MM.1S (cell line): Measurements from ENCODE around the gene MVB12B.

Experiments used
- DNase-seq: peaks from one replicate; pipeline ENCODE4 v3.0.0-alpha.2; 2015
- H2AFZ ChIP-seq: fragments of 300-600 bp; sonication (generic); 2 replicates; pipeline ENCODE4 v1.6.0; 2016; ENCODE audit warnings: antibody characterized with exemption, low read length
- H3F3A ChIP-seq: fragments of 300-600 bp; sonication (generic); 2 replicates; pipeline ENCODE4 v1.6.1; 2016; ENCODE audit warnings: mild to moderate bottlenecking, antibody characterized with exemption, low read length, moderate library complexity, mixed read lengths; ENCODE audit not compliant: insufficient read depth
- H3K27ac ChIP-seq: fragments of 300-600 bp; sonication (generic); 2 replicates; pipeline ENCODE4 v1.5.1; 2016; ENCODE audit warnings: mild to moderate bottlenecking, low read length
- H3K27me3 ChIP-seq: fragments of 300-600 bp; sonication (generic); replicated peaks from 2 replicates; pipeline ENCODE4 v1.6.0; 2016; ENCODE audit warnings: low read length; ENCODE audit not compliant: insufficient read depth
- H3K36me3 ChIP-seq: fragments of 300-600 bp; sonication (generic); replicated peaks from 2 replicates; pipeline ENCODE4 v1.6.1; 2016; ENCODE audit warnings: mild to moderate bottlenecking, low read length, mixed read lengths; ENCODE audit not compliant: insufficient read depth
- H3K4me1 ChIP-seq: fragments of 300-600 bp; sonication (generic); 2 replicates; pipeline ENCODE4 v1.6.1; 2016; ENCODE audit warnings: low read length, mixed read lengths
- H3K4me2 ChIP-seq: fragments of 300-600 bp; sonication (generic); 2 replicates; pipeline ENCODE4 v1.6.0; 2016; ENCODE audit warnings: low read depth, low read length
- H3K4me3 ChIP-seq: fragments of 300-600 bp; sonication (generic); 2 replicates; pipeline ENCODE4 v1.5.1; 2016; ENCODE audit warnings: low read length, mixed read lengths
- H3K79me2 ChIP-seq: fragments of 300-600 bp; sonication (generic); 2 replicates; pipeline ENCODE4 v1.6.1; 2016; ENCODE audit warnings: mixed run types, low read length, mixed read lengths
- H3K9ac ChIP-seq: fragments of 300-600 bp; sonication (generic); 2 replicates; pipeline ENCODE4 v1.6.1; 2016; ENCODE audit warnings: low read length, mixed read lengths
- H3K9me2 ChIP-seq: fragments of 300-600 bp; sonication (generic); replicated peaks from 2 replicates; pipeline ENCODE4 v1.6.1; 2016; ENCODE audit warnings: mild to moderate bottlenecking, low read length, mixed read lengths; ENCODE audit not compliant: insufficient read depth
- H3K9me3 ChIP-seq: fragments of 300-600 bp; sonication (generic); replicated peaks from 2 replicates; pipeline ENCODE4 v1.6.1; 2016; ENCODE audit warnings: mild to moderate bottlenecking, low read length, mixed read lengths; ENCODE audit not compliant: insufficient read depth
- H4K20me1 ChIP-seq: fragments of 300-600 bp; sonication (generic); 2 replicates; pipeline ENCODE4 v1.6.1; 2016; ENCODE audit warnings: mild to moderate bottlenecking, low read length, moderate library complexity, mixed read lengths; ENCODE audit not compliant: insufficient read depth
- CTCF ChIP-seq: fragments of 300-600 bp; sonication (generic); IDR thresholded peaks from 2 replicates; pipeline ENCODE4 v1.5.1; 2016; ENCODE audit warnings: antibody characterized with exemption, low read length, mixed read lengths
- EZH2 ChIP-seq: fragments of 300-600 bp; sonication (generic); optimal IDR thresholded peaks from 2 replicates; pipeline ENCODE3; 2017; ENCODE audit warnings: low read depth, mild to moderate bottlenecking, antibody characterized with exemption, low read length, mixed read lengths
- EZH2phosphoT487 ChIP-seq: fragments of 300-600 bp; sonication (generic); IDR thresholded peaks from 2 replicates; pipeline ENCODE4 v1.6.1; 2018; ENCODE audit warnings: antibody characterized with exemption, low read length

MVB12B gene

GRCh38 chr9:126521089-126521488, 194.5 kb downstream of the MVB12B start:
- H2AFZ ChIP-seq = no peak overlapping the region
- H3K9ac ChIP-seq = no peak overlapping the region
- no peaks in the 10 kb centered on the region for H3K36me3 ChIP-seq
- no peaks in the 10 kb centered on the region for H3K79me2 ChIP-seq
- H3K9me2 ChIP-seq = no peaks in the 10 kb centered on the region
- no peak overlapping the region for H3K4me2 ChIP-seq
- H3F3A ChIP-seq = peaks cover 14% of the 10 kb centered on the region
- peaks cover 18% of the 10 kb centered on the region for H3K4me1 ChIP-seq
- H3K27me3 ChIP-seq = peaks cover 90% of the 10 kb centered on the region
- H4K20me1 ChIP-seq = peaks cover 4% of the 10 kb centered on the region; the same call in 1 of the 2 replicates
- H3K27ac ChIP-seq = no peak overlapping the region
- H3K4me3 ChIP-seq = no peak overlapping the region
- TF ChIP-seq EZH2 (no peak), EZH2phosphoT487 (no peak; the same call in 1 of the 2 replicates), CTCF (no peak)
- H3K9me3 ChIP-seq = no peaks in the 10 kb centered on the region
- no peak for DNase-seq

- H3F3A ChIP-seq = peaks cover 12% of the 10 kb centered on the region
- H3K9me2 ChIP-seq = no peaks in the 10 kb centered on the region
- H3K9ac ChIP-seq = no peak overlapping the region
- H3K79me2 ChIP-seq = no peaks in the 10 kb centered on the region
- no peak overlapping the region for H3K4me3 ChIP-seq
- H2AFZ ChIP-seq = no peak overlapping the region
- no peaks in the 10 kb centered on the region for H3K36me3 ChIP-seq
- DNase-seq = no peak
- H3K4me1 ChIP-seq = peaks cover 15% of the 10 kb centered on the region
- H3K27me3 ChIP-seq = peaks cover 92% of the 10 kb centered on the region
- TF ChIP-seq EZH2phosphoT487 (no peak), EZH2 (no peak), CTCF (no peak)
- no peak overlapping the region for H3K4me2 ChIP-seq
- peaks cover 4% of the 10 kb centered on the region; the same call in 1 of the 2 replicates for H4K20me1 ChIP-seq
- no peaks in the 10 kb centered on the region for H3K9me3 ChIP-seq
- H3K27ac ChIP-seq = no peak overlapping the region
Measured at GRCh38 chr9:126521551-126521950, 194.9 kb downstream of the MVB12B start.

- Histone ChIP-seq H2AFZ (no peak overlapping the region), H3K27me3 (peaks cover 95% of the 10 kb centered on the region), H3K4me2 (no peak overlapping the region), H3K4me1 (peaks cover 10% of the 10 kb centered on the region), H3K9ac (no peak overlapping the region), H3K4me3 (no peak overlapping the region), H3K79me2 (no peaks in the 10 kb centered on the region), H3K27ac (no peak overlapping the region), H3F3A (peaks cover 7% of the 10 kb centered on the region), H3K9me3 (no peaks in the 10 kb centered on the region), H3K36me3 (no peaks in the 10 kb centered on the region), H3K9me2 (no peaks in the 10 kb centered on the region), H4K20me1 (peaks cover 4% of the 10 kb centered on the region; the same call in 1 of the 2 replicates)
- no peak for DNase-seq
- TF ChIP-seq EZH2 = no peak
- TF ChIP-seq CTCF = no peak
- no peak for TF ChIP-seq EZH2phosphoT487
Measured at GRCh38 chr9:126521976-126522590, 195.5 kb downstream of the MVB12B start.
